ENCODE results near the gene REC8.

DNA sequence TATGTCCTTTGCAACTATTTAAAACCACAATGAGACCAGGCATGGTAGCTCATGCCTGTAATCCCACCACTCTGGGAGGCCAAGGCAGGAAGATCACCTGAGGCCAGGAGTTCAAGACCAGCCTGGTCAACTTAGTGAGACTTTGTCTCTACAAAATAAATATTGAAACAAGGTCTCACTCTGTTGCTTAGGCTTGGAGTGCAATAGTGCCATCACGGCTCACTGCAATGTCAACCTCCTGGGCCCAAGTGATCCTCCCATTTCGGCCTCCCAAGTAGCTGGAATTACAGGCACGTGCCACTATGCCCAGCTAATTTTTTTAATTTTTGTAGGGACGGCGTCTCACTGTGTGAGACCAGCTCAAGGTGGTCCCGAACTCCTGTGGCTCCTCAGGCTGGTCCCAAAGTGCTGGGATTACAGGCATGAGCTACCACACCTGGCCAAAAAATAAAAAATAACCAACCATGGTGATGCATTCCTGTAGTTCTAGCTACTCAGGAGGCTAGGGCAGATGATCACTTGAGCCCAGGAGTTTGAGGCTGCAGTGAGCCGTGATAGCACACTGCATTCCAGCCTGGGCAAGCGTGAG lies 42.4 kb upstream of the REC8 start:
- TF ChIP-seq, protein P1, sequence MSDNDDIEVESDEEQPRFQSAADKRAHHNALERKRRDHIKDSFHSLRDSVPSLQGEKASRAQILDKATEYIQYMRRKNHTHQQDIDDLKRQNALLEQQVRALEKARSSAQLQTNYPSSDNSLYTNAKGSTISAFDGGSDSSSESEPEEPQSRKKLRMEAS (IDR thresholded peaks at IDR 0.05; ENCODE audit: low read depth, low read length), result no peak
- TF ChIP-seq EZH2 (IDR thresholded peaks at IDR 0.05; ENCODE audit: borderline replicate concordance, control insufficient read depth, low read depth, low read length) (no peak), SPI1 (IDR thresholded peaks at IDR 0.05; ENCODE audit: borderline replicate concordance, insufficient read depth, low read depth, low read length) (no peak), FOS (IDR thresholded peaks at IDR 0.05; ENCODE audit: borderline replicate concordance, extremely low read depth, insufficient read length) (no peak)
